HEK293 (cell line): ENCODE data around the gene ZDHHC13.

Source experiments
- CTCF ChIA-PET: fragments of 350-600 bp; formaldehyde crosslinking; extraction: SDS; loops from one replicate; lab custom pipeline; 2021; ENCODE audit warnings: antibody characterized with exemption; lab: Yijun Ruan, JAX
- POLR2A ChIA-PET: fragments of 300-600 bp; formaldehyde crosslinking; extraction: SDS; loops from one replicate; lab custom pipeline; 2020; ENCODE audit warnings: antibody characterized with exemption, inconsistent platforms; lab: Yijun Ruan, JAX
- H3K27ac ChIP-seq: fragments of 200-500 bp; sonication (Bioruptor generic); 2 replicates; pipeline ENCODE4 v1.5.1; 2014; ENCODE audit warnings: low read depth, low read length, control low read depth, inconsistent platforms; ENCODE audit errors: extremely low read depth
- H3K36me3 ChIP-seq, 2 experiments: fragments of 200-500 bp in 1 of 2; sonication (Bioruptor generic) in 1 of 2; 1 replicate in 1 of 2; 2 replicates in 1 of 2; pipeline ENCODE4 v1.5.1; 2014 to 2017; ENCODE audit warnings: inconsistent platforms in 2 of 2, low read length in 2 of 2; ENCODE audit not compliant: control insufficient read depth in 2 of 2, insufficient read depth in 1 of 2
- H3K4me1 ChIP-seq: fragments of 200-500 bp; sonication (Bioruptor generic); 2 replicates; pipeline ENCODE4 v1.5.1; 2014; ENCODE audit warnings: mild to moderate bottlenecking, low read length, inconsistent platforms; ENCODE audit not compliant: control insufficient read depth, insufficient read depth
- H3K4me3 ChIP-seq: 2 replicates; pipeline ENCODE4 v1.5.1; 2011; ENCODE audit warnings: low read depth, mild to moderate bottlenecking, control low read depth, low read length, moderate library complexity
- H3K9me3 ChIP-seq: fragments of 200-500 bp; sonication (Bioruptor generic); 2 replicates; pipeline ENCODE4 v1.5.1; 2014; ENCODE audit warnings: low read depth, low read length, inconsistent platforms; ENCODE audit not compliant: control insufficient read depth, insufficient read depth
- ELK4 ChIP-seq: IDR thresholded peaks from 2 replicates; pipeline ENCODE4 v1.6.1; 2011; ENCODE audit warnings: mild to moderate bottlenecking, low read depth, low read length, borderline replicate concordance
- GLI4 ChIP-seq: fragments of 450-650 bp; formaldehyde crosslinking; IDR thresholded peaks from 2 replicates; pipeline ENCODE4 v1.5.1; 2016; ENCODE audit warnings: missing biosample characterization, missing genetic modification characterization
- HOXD13 ChIP-seq: sonication (generic); formaldehyde crosslinking; IDR thresholded peaks from 2 replicates; pipeline ENCODE4 v1.8.0; 2022; ENCODE audit warnings: missing genetic modification reagents, borderline replicate concordance
- PRDM1 ChIP-seq: fragments of 450-650 bp; formaldehyde crosslinking; IDR thresholded peaks from 2 replicates; pipeline ENCODE4; 2016; ENCODE audit warnings: missing biosample characterization, missing genetic modification characterization
- RBAK ChIP-seq: fragments of 450-650 bp; formaldehyde crosslinking; IDR thresholded peaks from 2 replicates; pipeline ENCODE4 v1.5.1; 2016; ENCODE audit warnings: missing biosample characterization, missing genetic modification characterization
- ZBTB1 ChIP-seq: fragments of 450-650 bp; formaldehyde crosslinking; IDR thresholded peaks from 2 replicates; pipeline ENCODE4 v1.5.1; 2016; ENCODE audit warnings: missing biosample characterization, missing genetic modification characterization
- ZNF114 ChIP-seq: fragments of 450-650 bp; formaldehyde crosslinking; IDR thresholded peaks from 2 replicates; pipeline ENCODE4 v1.5.0; 2017; ENCODE audit warnings: missing biosample characterization, missing genetic modification characterization
- ZNF133 ChIP-seq: fragments of 450-650 bp; formaldehyde crosslinking; IDR thresholded peaks from 2 replicates; pipeline ENCODE4 v1.5.1; 2016; ENCODE audit warnings: missing biosample characterization, missing genetic modification characterization
- ZNF169 ChIP-seq: fragments of 450-650 bp; formaldehyde crosslinking; IDR thresholded peaks from 2 replicates; pipeline ENCODE4 v1.5.1; 2016; ENCODE audit warnings: missing biosample characterization, missing genetic modification characterization
- ZNF18 ChIP-seq: fragments of 450-650 bp; formaldehyde crosslinking; IDR thresholded peaks from 2 replicates; pipeline ENCODE4 v1.5.1; 2016; ENCODE audit warnings: missing biosample characterization, missing genetic modification characterization
- ZNF184 ChIP-seq: fragments of 450-650 bp; IDR thresholded peaks from 2 replicates; pipeline ENCODE4 v1.5.1; 2018; ENCODE audit warnings: missing biosample characterization, mild to moderate bottlenecking, missing genetic modification characterization
- ZNF221 ChIP-seq: fragments of 450-650 bp; formaldehyde crosslinking; IDR thresholded peaks from 2 replicates; pipeline ENCODE4 v1.5.1; 2017; ENCODE audit warnings: missing biosample characterization, missing genetic modification characterization, borderline replicate concordance
- ZNF24 ChIP-seq: fragments of 450-650 bp; formaldehyde crosslinking; IDR thresholded peaks from 2 replicates; pipeline ENCODE4 v1.5.1; 2016; ENCODE audit warnings: missing biosample characterization, missing genetic modification characterization
- ZNF280D ChIP-seq: fragments of 450-650 bp; formaldehyde crosslinking; IDR thresholded peaks from 2 replicates; pipeline ENCODE4 v1.5.1; 2016; ENCODE audit warnings: missing biosample characterization, missing genetic modification characterization
- ZNF37A ChIP-seq: fragments of 450-650 bp; IDR thresholded peaks from 2 replicates; pipeline ENCODE4 v1.5.1; 2018; ENCODE audit warnings: missing biosample characterization, missing genetic modification characterization
- ZNF473 ChIP-seq: fragments of 450-650 bp; formaldehyde crosslinking; IDR thresholded peaks from 2 replicates; pipeline ENCODE4 v1.5.1; 2017; ENCODE audit warnings: missing biosample characterization, missing genetic modification characterization
- ZNF558 ChIP-seq: fragments of 450-650 bp; formaldehyde crosslinking; IDR thresholded peaks from 2 replicates; pipeline ENCODE4 v1.5.1; 2016; ENCODE audit warnings: missing biosample characterization, missing genetic modification characterization
- ZNF596 ChIP-seq: fragments of 450-650 bp; IDR thresholded peaks from 2 replicates; pipeline ENCODE4 v1.5.0; 2018; ENCODE audit warnings: missing biosample characterization, mild to moderate bottlenecking, missing genetic modification characterization, moderate library complexity
- ZNF624 ChIP-seq: fragments of 450-650 bp; formaldehyde crosslinking; IDR thresholded peaks from 2 replicates; pipeline ENCODE4 v1.5.1; 2017; ENCODE audit warnings: missing biosample characterization, missing genetic modification characterization
- ZNF639 ChIP-seq: fragments of 450-650 bp; formaldehyde crosslinking; IDR thresholded peaks from 2 replicates; pipeline ENCODE4 v1.5.1; 2016; ENCODE audit warnings: missing biosample characterization, missing genetic modification characterization
- ZNF792 ChIP-seq: fragments of 450-650 bp; formaldehyde crosslinking; IDR thresholded peaks from 2 replicates; pipeline ENCODE4 v1.5.1; 2016; ENCODE audit warnings: missing biosample characterization, missing genetic modification characterization
- ZNF830 ChIP-seq: fragments of 450-650 bp; IDR thresholded peaks from 2 replicates; pipeline ENCODE4 v1.5.0; 2018; ENCODE audit warnings: missing biosample characterization, missing genetic modification characterization, low read depth, mild to moderate bottlenecking, moderate library complexity
- ZSCAN16 ChIP-seq: fragments of 450-650 bp; formaldehyde crosslinking; IDR thresholded peaks from 2 replicates; pipeline ENCODE4 v1.5.1; 2016; ENCODE audit warnings: missing biosample characterization, missing genetic modification characterization

Gene ZDHHC13

GRCh38 chr11:19164881-19165280 lies 47.9 kb downstream of the ZDHHC13 start (continued):
- TF ChIP-seq ZNF473 = no peak
- no peak for TF ChIP-seq ZNF792 (tag by site-specific recombination)

GRCh38 chr11:19168090-19168489 lies 51.1 kb downstream of the ZDHHC13 start:
- no peak for TF ChIP-seq HOXD13
- TF ChIP-seq ZNF830 (tag by site-specific recombination) = no peak
- H3K36me3 ChIP-seq = peaks cover 11 to 87% of the 10 kb centered on the region in 2 experiments
- no peaks in the 10 kb centered on the region for H3K9me3 ChIP-seq
- no peaks in the 10 kb centered on the region for H3K4me1 ChIP-seq
- no peak overlapping the region for H3K27ac ChIP-seq
- POLR2A ChIA-PET = no interaction called here
- CTCF ChIA-PET = interaction anchor here (0.7 to 1.0 kb wide), 2 partner anchors 81 to 91 kb away, joined by 3 to 4 read pairs; no protein-coding TSS in a partner anchor
- no peak overlapping the region for H3K4me3 ChIP-seq

- no peaks in the 10 kb centered on the region for H3K4me1 ChIP-seq
- no peak overlapping the region for H3K4me3 ChIP-seq
- no peak for TF ChIP-seq ZNF596 (tag by site-specific recombination)
- TF ChIP-seq ZNF114 (tag by site-specific recombination) = no peak
- no peaks in the 10 kb centered on the region for H3K9me3 ChIP-seq
- H3K36me3 ChIP-seq = peaks cover 5 to 82% of the 10 kb centered on the region in 2 experiments
- H3K27ac ChIP-seq = no peak overlapping the region
- CTCF ChIA-PET = no interaction called here
- POLR2A ChIA-PET = no interaction called here
Observed at GRCh38 chr11:19173004-19173689, 56.2 kb downstream of the ZDHHC13 start.

GRCh38 chr11:19173964-19174638 lies 57.1 kb downstream of the ZDHHC13 start:
- Histone ChIP-seq H3K9me3 (no peaks in the 10 kb centered on the region), H3K4me1 (no peaks in the 10 kb centered on the region), H3K27ac (no peak overlapping the region), H3K36me3 (peaks cover 3 to 73% of the 10 kb centered on the region in 2 experiments; a peak in 2 of 3 replicates), H3K4me3 (no peak overlapping the region)
- POLR2A ChIA-PET = no interaction called here
- CTCF ChIA-PET = no interaction called here
- no peak for TF ChIP-seq ELK4
- TF ChIP-seq PRDM1 = no peak
- no peak for TF ChIP-seq ZSCAN16
- no peak for TF ChIP-seq ZNF558 (tag by site-specific recombination)
- TF ChIP-seq ZNF24 = no peak
- no peak for TF ChIP-seq ZNF639 (tag by site-specific recombination)
- no peak for TF ChIP-seq ZNF37A (tag by site-specific recombination)
- TF ChIP-seq ZNF280D (tag by site-specific recombination) = no peak
- TF ChIP-seq ZNF596 (tag by site-specific recombination) = no peak
- TF ChIP-seq GLI4 (tag by site-specific recombination) = no peak
- TF ChIP-seq RBAK = no peak
- no peak for TF ChIP-seq ZNF18 (tag by site-specific recombination)
- TF ChIP-seq ZNF221 (tag by site-specific recombination) = no peak
- TF ChIP-seq ZBTB1 (tag by site-specific recombination) = no peak
- TF ChIP-seq ZNF184 (tag by site-specific recombination) = no peak
- TF ChIP-seq ZNF169 (tag by site-specific recombination) = no peak
- no peak for TF ChIP-seq ZNF624 (tag by site-specific recombination)
- no peak for TF ChIP-seq ZNF133 (tag by site-specific recombination)
